Mucosa of descending colon (tissue), 3 donors: ENCODE results near the gene C1S. TPM values are rescaled to one million over a fixed set of nuclear protein-coding genes. Genes with fewer than 3 reads are reported as not detected.
"Not testable (repeated sequence)": the region's sequence is repeated elsewhere in the genome, so short reads cannot be mapped to it uniquely, and the experiment has no call there.

Experiments
- ATAC-seq: fragments of 200-7000 bp; cut with Tn5 transposase; one replicate; pipeline ENCODE4 v1.9.1; 2020; ENCODE audit warnings: mild to moderate bottlenecking, moderate library complexity
- DNase-seq, 3 donors: peaks; one replicate each; pipeline ENCODE4 v3.0.0-alpha.2; 2020
- H3K36me3 ChIP-seq: fragments of 200-600 bp; one replicate; pipeline ENCODE4 v1.8.0; 2021; ENCODE audit warnings: low read depth, mild to moderate bottlenecking
- H3K4me1 ChIP-seq: fragments of 200-600 bp; one replicate; pipeline ENCODE4 v1.8.0; 2021; ENCODE audit warnings: low read depth, mild to moderate bottlenecking
- H3K4me3 ChIP-seq: fragments of 200-600 bp; one replicate; pipeline ENCODE4 v1.8.0; 2021; ENCODE audit warnings: mild to moderate bottlenecking
- H3K9me3 ChIP-seq: fragments of 200-600 bp; one replicate; pipeline ENCODE4 v1.8.0; 2021; ENCODE audit warnings: mild to moderate bottlenecking
- CTCF ChIP-seq: fragments of 200-600 bp; IDR thresholded peaks from one replicate; pipeline ENCODE4 v1.8.0; 2022; ENCODE audit warnings: antibody characterized with exemption, mild to moderate bottlenecking
- intact Hi-C, 2 donors: fragments of 100-400 bp; cut with DNase I in 1 of 2; cut with micrococcal nuclease in 1 of 2; formaldehyde crosslinking; loops; one replicate each; pipeline versions ENCODE4 v1.11.0 to v1.11.1; 2022; cut with DNase I, micrococcal nuclease
- long read RNA-seq, 2 donors: library from polyadenylated mRNA; unstranded; transcript quantifications; one replicate each; pipeline ENCODE4 v2.0.0, GENCODE V29; 2019 to 2021
- total RNA-seq, 3 donors: library from RNA; stranded (reverse); fragmentation: NEBNext Ultra II Directional in 2 of 3; extraction: Animal tissue kit (Norgen Biotek cat#: 25700) in 2 of 3; gene quantifications; one replicate each; pipeline versions ENCODE4 v1.2.1 to v1.2.4, GENCODE V29; 2021 to 2023
- donor health status: DM: no; HTN: no; CAD: no; lungs with moderate emphysema.
- donor health status: DM: no; HTN: no; CAD: no.
- donor health status: DM: no; HTN: yes; CAD: no.

The C1S gene
- 100 to 1,000 TPM in 2 of 3 donors, 10 to 100 TPM in 1; 36.0 to 304 (median 168) TPM for total RNA-seq
- long read RNA-seq, donor 1, transcript C1S-201 (12 exons, 2,972 nt) = major isoform, 268 of 389 reads
- long read RNA-seq, donor 1, transcript C1S-202 (12 exons, 2,635 nt) = minor isoform, 72 of 389 reads
- long read RNA-seq, donor 1, partial matches to known transcripts = 28 of 389 reads
- long read RNA-seq, donor 1, other reads (novel, unspliced or antisense) = 19 of 389 reads
- long read RNA-seq, donor 2, transcript C1S-201 (12 exons, 2,972 nt) = major isoform, 61 of 117 reads
- long read RNA-seq, donor 2, transcript C1S-202 (12 exons, 2,635 nt) = minor isoform, 34 of 117 reads
- long read RNA-seq, donor 2, partial matches to known transcripts = 14 of 117 reads
- long read RNA-seq, donor 2, other reads (novel, unspliced or antisense) = 8 of 117 reads

- no peaks in the 10 kb centered on the region for H3K36me3 ChIP-seq
- no peaks in the 10 kb centered on the region for H3K4me1 ChIP-seq
- intact Hi-C loops = no loop called here
- H3K9me3 ChIP-seq = no peaks in the 10 kb centered on the region
- ATAC-seq (peak; percentile 80), DNase-seq (peak in 2 of 3 donors; percentile 50 to 64)
- no peak for TF ChIP-seq CTCF
- no peak within 1 kb of the TSS for H3K4me3 ChIP-seq
Measured at GRCh38 chr12:7060353-7060954, at the start of gene C1S. TSS of gene C1S (plus strand) at chr12:7060718. CDS start at chr12:7061913, 1,195 bp downstream.

GRCh38 chr12:7011398-7011797, 49.1 kb upstream of the C1S start:
- H3K4me3 ChIP-seq, H3K9me3 ChIP-seq, DNase-seq, H3K36me3 ChIP-seq, ATAC-seq, intact Hi-C loops: not testable (repeated sequence)
- H3K4me1 ChIP-seq = peaks cover 14% of the 10 kb centered on the region

- no peak overlapping the region for H3K4me3 ChIP-seq
- peaks cover 21% of the 10 kb centered on the region for H3K4me1 ChIP-seq
- peaks cover 6% of the 10 kb centered on the region for H3K36me3 ChIP-seq
- no peaks in the 10 kb centered on the region for H3K9me3 ChIP-seq
- DNase-seq (no peak), ATAC-seq (no peak)
- intact Hi-C loops = no loop called here
- TF ChIP-seq CTCF = no peak
Measured at GRCh38 chr12:7012024-7012607, 48.4 kb upstream of the C1S start.

- H3K4me1 ChIP-seq = peaks cover 25% of the 10 kb centered on the region
- no peak for DNase-seq
- intact Hi-C loops = no loop called here
- ATAC-seq = no peak
- TF ChIP-seq CTCF = no peak
- H3K36me3 ChIP-seq = peaks cover 6% of the 10 kb centered on the region
- H3K4me3 ChIP-seq = no peak overlapping the region
- H3K9me3 ChIP-seq = no peaks in the 10 kb centered on the region
Measured at GRCh38 chr12:7013101-7013500, 47.4 kb upstream of the C1S start.

GRCh38 chr12:7015555-7016370, 44.8 kb upstream of the C1S start:
- ATAC-seq (no peak), DNase-seq (no peak)
- peaks cover 10% of the 10 kb centered on the region for H3K36me3 ChIP-seq
- H3K9me3 ChIP-seq = no peaks in the 10 kb centered on the region
- peaks cover 26% of the 10 kb centered on the region for H3K4me1 ChIP-seq
- H3K4me3 ChIP-seq = no peak overlapping the region
- intact Hi-C loops = no loop called here
- no peak for TF ChIP-seq CTCF
